ENCODE data around the gene FOXR1.

DNA sequence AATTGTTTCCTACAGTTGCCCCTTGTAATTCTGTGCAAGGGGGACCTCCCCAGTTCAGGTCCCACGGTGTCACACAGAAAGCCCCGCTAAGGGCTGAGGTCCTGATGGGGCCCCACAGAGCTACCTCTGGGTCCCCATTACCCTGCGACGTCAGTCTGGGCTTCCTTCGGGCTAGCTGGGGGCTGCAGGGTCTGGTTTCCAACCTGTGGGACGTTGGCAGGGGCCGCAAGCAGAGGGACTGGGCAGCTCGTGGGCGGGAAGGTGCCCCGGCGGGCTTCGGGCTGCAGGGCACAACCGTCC, 58.4 kb downstream of the FOXR1 start:
- TF ChIP-seq, protein P1, sequence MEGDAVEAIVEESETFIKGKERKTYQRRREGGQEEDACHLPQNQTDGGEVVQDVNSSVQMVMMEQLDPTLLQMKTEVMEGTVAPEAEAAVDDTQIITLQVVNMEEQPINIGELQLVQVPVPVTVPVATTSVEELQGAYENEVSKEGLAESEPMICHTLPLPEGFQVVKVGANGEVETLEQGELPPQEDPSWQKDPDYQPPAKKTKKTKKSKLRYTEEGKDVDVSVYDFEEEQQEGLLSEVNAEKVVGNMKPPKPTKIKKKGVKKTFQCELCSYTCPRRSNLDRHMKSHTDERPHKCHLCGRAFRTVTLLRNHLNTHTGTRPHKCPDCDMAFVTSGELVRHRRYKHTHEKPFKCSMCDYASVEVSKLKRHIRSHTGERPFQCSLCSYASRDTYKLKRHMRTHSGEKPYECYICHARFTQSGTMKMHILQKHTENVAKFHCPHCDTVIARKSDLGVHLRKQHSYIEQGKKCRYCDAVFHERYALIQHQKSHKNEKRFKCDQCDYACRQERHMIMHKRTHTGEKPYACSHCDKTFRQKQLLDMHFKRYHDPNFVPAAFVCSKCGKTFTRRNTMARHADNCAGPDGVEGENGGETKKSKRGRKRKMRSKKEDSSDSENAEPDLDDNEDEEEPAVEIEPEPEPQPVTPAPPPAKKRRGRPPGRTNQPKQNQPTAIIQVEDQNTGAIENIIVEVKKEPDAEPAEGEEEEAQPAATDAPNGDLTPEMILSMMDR (IDR thresholded peaks at IDR 0.05; ENCODE audit: insufficient read depth, low read depth, low read length): no peak
- no peak for TF ChIP-seq EZH2 (IDR thresholded peaks at IDR 0.05; ENCODE audit: insufficient read depth, low read length)
